GM19035 (cell line): ENCODE measurements around the gene TRIP11.

ENCODE experiments used
- ATAC-seq: cut with Tn5 transposase; IDR thresholded peaks from one replicate; pipeline ENCODE4 v1.9.1; 2021; ENCODE audit not compliant: unreplicated experiment

TRIP11 gene

GRCh38 chr14:92012121-92012748 lies 27.6 kb downstream of the TRIP11 start:
- no peak for ATAC-seq

DNA sequence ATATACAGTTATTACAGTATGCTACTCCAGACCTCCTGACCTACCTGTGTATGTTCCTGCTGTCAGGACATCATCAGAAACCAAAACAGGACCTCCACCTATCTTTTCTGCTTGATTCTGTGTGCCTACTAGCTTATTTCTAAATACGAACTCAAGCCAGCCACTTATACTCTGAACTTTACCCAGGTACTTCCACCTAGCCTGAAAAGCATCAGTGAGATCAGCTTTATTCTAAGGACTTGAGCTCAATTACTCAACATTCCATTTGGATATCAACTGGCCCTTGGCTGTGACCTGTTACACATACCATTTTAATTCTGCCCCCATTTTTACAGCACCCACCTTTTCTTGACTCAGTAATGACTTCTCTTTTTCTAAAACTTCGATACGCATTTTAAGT lies 29.2 kb downstream of the TRIP11 start:
- no peak for ATAC-seq

- ATAC-seq: no peak
Measured at GRCh38 chr14:92009604-92010003, 30.3 kb downstream of the TRIP11 start.

DNA sequence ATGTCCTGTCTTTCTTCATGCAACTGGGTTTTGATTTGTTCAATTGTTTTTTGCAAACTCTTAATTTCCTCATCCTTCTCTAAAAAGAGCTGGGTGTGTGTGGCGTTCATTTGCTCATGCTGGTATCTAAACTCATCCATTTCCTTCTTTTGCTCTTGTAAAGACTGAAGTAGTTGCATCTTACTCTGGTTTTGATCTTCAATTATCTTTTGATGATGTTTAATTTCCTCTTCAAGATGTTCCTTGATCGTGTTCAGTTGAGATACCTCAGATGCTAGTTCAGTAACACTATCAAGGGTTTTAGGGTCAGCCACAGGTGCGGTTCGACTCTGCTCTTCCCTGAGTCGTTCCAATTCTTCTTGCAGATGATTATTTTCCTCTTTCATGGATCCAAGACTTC lies 34.8 kb downstream of the TRIP11 start:
- ATAC-seq: no peak

DNA sequence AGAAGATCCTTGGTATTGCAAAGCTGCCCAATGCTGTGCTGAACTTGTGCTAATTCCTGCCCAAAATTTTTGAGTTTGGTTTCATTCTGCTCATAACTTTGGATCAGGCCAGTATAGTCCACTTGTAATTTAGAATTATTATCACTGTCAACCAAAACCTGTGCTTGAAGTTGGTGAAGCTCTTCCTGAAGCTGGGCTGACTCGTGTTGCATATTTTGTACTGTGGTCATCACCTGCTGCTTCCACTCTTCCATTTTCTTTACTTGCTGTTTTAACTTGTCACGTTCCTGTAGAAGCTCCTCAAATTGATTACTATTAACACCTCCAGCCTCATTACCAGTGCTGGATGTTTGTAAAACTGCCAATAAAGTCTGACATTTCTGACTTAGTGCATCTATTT lies 35.8 kb downstream of the TRIP11 start:
- no peak for ATAC-seq

GRCh38 chr14:91998667-91999570 lies 40.9 kb downstream of the TRIP11 start:
- ATAC-seq: no peak

- ATAC-seq: no peak
Measured at GRCh38 chr14:91997492-91997891, 42.4 kb downstream of the TRIP11 start.

- ATAC-seq: no peak
Measured at GRCh38 chr14:91996948-91997371, 42.9 kb downstream of the TRIP11 start.

GRCh38 chr14:91987192-91987591 lies 52.7 kb downstream of the TRIP11 start:
- ATAC-seq: no peak

- no peak for ATAC-seq
Measured at GRCh38 chr14:91985521-91986255, 54.2 kb downstream of the TRIP11 start.

GRCh38 chr14:91985008-91985407 lies 54.9 kb downstream of the TRIP11 start:
- ATAC-seq: no peak

- ATAC-seq: no peak
Measured at GRCh38 chr14:91983588-91983987, 56.3 kb downstream of the TRIP11 start.

GRCh38 chr14:91980157-91980556 lies 59.7 kb downstream of the TRIP11 start:
- ATAC-seq: no peak

- no peak for ATAC-seq
Measured at GRCh38 chr14:91977884-91978283, 62.0 kb downstream of the TRIP11 start.

- no peak for ATAC-seq
Measured at GRCh38 chr14:91975763-91976162, 64.1 kb downstream of the TRIP11 start.

- no peak for ATAC-seq
Measured at GRCh38 chr14:91971188-91971778, 68.6 kb downstream of the TRIP11 start.

DNA sequence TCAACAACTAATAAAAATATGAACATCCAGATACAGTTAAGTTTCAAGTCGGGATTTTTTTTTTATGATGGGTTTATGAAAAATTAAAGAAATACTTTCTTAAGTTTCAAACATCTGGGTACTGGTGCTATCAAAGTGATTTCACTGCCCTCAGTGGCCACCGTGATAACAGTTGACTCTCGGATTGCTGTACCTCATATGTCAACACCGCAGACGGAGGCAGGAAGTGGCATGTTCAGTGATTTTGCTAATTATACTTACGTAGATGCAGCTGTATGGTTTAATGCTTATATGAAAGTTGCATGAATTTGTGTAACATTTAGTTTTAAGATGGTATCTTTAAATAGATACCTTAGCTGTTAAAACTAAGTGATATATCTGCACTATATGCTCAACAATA lies 71.6 kb downstream of the TRIP11 start:
- ATAC-seq: no peak

DNA sequence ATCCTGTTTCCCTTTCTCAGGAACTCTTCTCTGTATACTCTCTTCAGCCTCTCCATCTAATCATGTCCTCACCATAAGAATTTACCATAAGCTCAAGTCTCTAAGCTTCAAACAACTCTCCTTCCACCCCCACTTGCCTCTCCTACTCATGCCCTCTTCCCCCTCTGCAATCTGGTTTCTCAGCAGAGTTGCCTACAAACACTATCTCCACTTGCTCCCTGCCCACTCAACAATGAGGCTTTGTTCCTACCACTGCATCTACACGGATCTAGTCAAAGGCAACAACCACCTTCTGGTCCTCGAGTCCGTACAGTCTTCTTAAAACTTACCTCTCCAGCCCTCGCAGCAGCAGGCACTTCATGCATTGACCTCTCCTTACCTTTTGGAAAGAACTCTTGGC lies 75.1 kb downstream of the TRIP11 start:
- ATAC-seq: no peak

DNA sequence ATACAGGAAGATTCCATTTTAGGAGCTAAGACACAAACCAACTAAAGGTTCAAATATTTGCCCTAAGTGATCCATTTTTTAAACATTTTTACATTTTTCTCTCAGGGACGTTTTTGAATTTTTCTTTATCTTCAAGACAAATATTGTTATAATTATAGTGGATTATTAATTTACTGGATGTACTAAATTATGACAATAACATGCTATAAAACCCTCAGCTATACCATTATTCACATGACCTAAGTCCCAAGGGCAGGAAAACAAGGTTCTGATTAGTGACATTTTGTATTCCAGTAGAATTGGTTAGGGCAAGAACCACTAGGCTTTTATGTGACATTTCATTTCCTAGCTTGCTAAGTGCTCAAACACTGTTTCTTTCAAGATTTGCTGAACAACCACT lies 75.8 kb downstream of the TRIP11 start:
- ATAC-seq: no peak

- no peak for ATAC-seq
Measured at GRCh38 chr14:91963465-91963864, 76.4 kb downstream of the TRIP11 start.
